ENCODE measurements around the gene NDRG2.

NDRG2 gene

DNA sequence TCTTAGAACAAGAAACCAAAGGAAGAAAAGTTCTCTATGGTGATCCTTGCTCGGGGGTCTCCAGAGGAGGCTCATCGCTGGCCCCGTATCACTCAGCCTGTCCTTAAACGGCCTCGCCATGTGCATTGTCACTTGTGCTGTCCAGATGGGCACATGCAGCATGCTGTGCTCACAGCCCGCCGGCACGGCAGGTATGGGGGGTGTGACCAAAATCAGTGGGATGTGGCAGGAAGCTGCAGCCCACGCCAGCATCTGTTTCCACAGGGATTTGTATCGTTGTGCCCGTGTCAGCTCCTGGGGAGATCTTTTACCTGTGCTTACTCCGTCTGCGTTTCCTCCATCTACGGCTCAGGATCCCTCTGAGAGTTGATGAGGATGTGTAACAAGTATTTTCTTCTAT lies 28.3 kb downstream of the NDRG2 start:
- H3K4me2 ChIP-seq (ENCODE audit: low read length): no peak overlapping the region
- H3K9me3 ChIP-seq (ENCODE audit: control insufficient read depth, low read length): no peaks in the 10 kb centered on the region
- no peaks in the 10 kb centered on the region for H3K36me3 ChIP-seq (ENCODE audit: control insufficient read depth, insufficient read depth, low read length)
- no peaks in the 10 kb centered on the region for H3K27me3 ChIP-seq (ENCODE audit: control insufficient read depth, insufficient read depth, low read length)
- no peak overlapping the region for H3K27ac ChIP-seq
- H3K9ac ChIP-seq: no peak overlapping the region
- no peak overlapping the region for H3K4me3 ChIP-seq (ENCODE audit: low read depth, low read length)
- peaks cover 2% of the 10 kb centered on the region for H3K79me2 ChIP-seq
- no peak overlapping the region for H2AFZ ChIP-seq
- H3K4me1 ChIP-seq: peaks cover 28% of the 10 kb centered on the region
- TF ChIP-seq, protein P1, sequence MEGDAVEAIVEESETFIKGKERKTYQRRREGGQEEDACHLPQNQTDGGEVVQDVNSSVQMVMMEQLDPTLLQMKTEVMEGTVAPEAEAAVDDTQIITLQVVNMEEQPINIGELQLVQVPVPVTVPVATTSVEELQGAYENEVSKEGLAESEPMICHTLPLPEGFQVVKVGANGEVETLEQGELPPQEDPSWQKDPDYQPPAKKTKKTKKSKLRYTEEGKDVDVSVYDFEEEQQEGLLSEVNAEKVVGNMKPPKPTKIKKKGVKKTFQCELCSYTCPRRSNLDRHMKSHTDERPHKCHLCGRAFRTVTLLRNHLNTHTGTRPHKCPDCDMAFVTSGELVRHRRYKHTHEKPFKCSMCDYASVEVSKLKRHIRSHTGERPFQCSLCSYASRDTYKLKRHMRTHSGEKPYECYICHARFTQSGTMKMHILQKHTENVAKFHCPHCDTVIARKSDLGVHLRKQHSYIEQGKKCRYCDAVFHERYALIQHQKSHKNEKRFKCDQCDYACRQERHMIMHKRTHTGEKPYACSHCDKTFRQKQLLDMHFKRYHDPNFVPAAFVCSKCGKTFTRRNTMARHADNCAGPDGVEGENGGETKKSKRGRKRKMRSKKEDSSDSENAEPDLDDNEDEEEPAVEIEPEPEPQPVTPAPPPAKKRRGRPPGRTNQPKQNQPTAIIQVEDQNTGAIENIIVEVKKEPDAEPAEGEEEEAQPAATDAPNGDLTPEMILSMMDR (IDR thresholded peaks at IDR 0.05): no peak

DNA sequence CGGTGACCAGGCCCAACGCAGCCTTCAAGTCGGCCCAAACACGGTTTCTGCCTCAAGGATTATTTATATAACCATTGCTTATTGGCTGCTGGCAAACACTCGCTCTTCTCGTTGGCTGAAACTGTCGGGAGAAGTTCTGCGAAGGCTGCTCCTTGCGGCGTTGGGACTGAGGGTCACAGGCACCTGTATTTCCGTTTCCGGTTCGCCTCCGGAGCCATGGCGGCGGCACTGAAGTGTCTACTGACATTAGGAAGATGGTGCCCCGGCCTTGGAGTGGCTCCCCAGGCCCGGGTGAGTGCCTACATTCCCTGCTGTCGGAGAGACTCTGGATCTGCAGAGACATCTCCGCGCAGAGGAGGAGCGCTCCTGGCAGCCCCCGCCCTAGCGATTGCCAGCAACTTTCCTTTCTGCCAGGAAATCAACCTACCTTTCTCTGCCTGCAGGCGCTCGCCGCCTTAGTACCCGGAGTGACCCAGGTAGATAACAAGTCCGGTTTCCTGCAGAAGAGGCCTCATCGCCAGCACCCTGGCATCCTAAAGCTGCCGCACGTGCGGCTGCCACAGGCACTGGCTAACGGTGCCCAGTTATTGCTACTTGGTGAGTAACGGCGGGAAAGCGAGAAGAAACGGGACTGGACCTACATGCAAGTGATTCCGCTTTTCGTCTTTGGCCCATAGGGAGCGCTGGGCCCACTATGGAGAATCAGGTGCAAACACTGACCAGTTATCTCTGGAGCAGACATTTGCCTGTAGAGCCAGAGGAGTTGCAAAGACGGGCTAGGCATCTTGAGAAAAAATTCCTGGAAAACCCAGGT lies 34.9 kb downstream of the NDRG2 start, which contains the start of gene METTL17:
METTL17 (plus strand) TSS at position 194 of the 814 bp plus-strand sequence; CDS start at position 217, 23 bp downstream.
- no peaks in the 10 kb centered on the region for H3K9me3 ChIP-seq (ENCODE audit: control insufficient read depth, low read length)
- peak within 1 kb of the TSS; percentile 95 for H3K4me3 ChIP-seq (ENCODE audit: low read depth, low read length)
- TF ChIP-seq, protein P1 (IDR thresholded peaks at IDR 0.05): peak; percentile 46
- peaks cover 13% of the 10 kb centered on the region for H3K4me1 ChIP-seq
- H3K79me2 ChIP-seq: peaks cover 2% of the 10 kb centered on the region
- peak within 1 kb of the TSS; percentile 93 for H3K4me2 ChIP-seq (ENCODE audit: low read length)
- no peaks in the 10 kb centered on the region for H3K36me3 ChIP-seq (ENCODE audit: control insufficient read depth, insufficient read depth, low read length)
- peak within 1 kb of the TSS; percentile 79 for H3K27ac ChIP-seq
- no peaks in the 10 kb centered on the region for H3K27me3 ChIP-seq (ENCODE audit: control insufficient read depth, insufficient read depth, low read length)
- H3K9ac ChIP-seq: peak within 1 kb of the TSS; percentile 57
- H2AFZ ChIP-seq: peak within 1 kb of the TSS; percentile 91

DNA sequence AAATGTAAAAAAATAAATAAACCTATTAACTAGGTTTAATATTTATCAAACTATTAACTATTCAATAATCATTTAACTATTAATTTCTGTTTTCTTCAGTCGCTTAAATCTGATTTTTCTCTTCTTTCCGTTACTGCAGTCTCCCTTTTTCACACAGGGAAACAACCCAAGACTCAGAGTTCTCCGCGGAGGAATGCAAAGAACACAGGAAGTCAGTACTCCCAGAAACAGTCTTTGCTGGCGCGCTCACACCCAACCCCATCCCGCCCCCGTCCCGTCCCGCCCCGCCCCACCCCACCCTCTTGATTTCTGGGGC lies 35.4 kb downstream of the NDRG2 start:
- TF ChIP-seq, protein P1 (IDR thresholded peaks at IDR 0.05): no peak
- peaks cover 2% of the 10 kb centered on the region for H3K79me2 ChIP-seq
- no peaks in the 10 kb centered on the region for H3K36me3 ChIP-seq (ENCODE audit: control insufficient read depth, insufficient read depth, low read length)
- H3K4me2 ChIP-seq (ENCODE audit: low read length): peak overlapping the region; percentile 16
- peak overlapping the region; percentile 62 for H2AFZ ChIP-seq
- H3K4me3 ChIP-seq (ENCODE audit: low read depth, low read length): no peak overlapping the region
- H3K27me3 ChIP-seq (ENCODE audit: control insufficient read depth, insufficient read depth, low read length): no peaks in the 10 kb centered on the region
- H3K9me3 ChIP-seq (ENCODE audit: control insufficient read depth, low read length): no peaks in the 10 kb centered on the region
- no peak overlapping the region for H3K9ac ChIP-seq
- H3K4me1 ChIP-seq: peaks cover 13% of the 10 kb centered on the region
- peak overlapping the region; percentile 17 for H3K27ac ChIP-seq

DNA sequence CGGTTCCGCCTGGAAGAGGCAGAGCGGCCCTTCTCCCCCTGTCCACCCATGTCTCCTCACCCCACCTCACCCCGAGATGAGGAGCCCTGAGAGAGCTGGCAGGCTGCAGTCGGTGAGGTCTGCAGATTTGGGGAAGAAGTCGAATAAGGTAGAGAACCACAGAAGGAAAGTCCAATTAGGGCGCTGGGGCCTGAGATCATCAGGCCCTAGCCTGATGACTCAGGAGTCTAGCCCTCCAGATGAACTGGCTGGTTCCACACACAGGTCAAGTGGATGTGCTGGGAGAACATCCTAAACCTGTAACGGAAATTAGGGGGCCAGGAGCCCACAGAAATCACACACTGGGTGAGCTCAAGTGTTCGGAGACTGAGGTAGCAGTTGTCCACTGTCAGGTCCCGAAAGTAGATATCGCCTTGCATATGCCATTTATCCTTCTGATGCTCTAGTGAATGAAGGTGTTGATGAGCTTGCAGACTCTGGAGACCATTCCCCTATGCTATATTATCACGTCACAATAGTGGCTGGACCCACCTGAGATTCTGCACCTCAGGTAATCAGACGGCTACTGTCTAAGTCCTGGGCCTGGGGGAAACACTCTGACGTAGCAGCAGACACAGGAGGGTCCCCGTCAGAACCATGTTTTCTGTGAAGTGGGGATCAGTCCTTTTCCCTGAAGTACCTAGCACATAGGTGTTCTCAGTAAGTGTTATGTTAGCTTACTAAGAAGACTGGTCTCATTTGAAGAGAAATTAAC lies 36.0 kb downstream of the NDRG2 start:
- Histone ChIP-seq H3K4me3 (ENCODE audit: low read depth, low read length) (no peak overlapping the region), H3K9me3 (ENCODE audit: control insufficient read depth, low read length) (no peaks in the 10 kb centered on the region), H2AFZ (peak overlapping the region; percentile 62), H3K4me2 (ENCODE audit: low read length) (peak overlapping the region; percentile 16), H3K79me2 (peaks cover 2% of the 10 kb centered on the region), H3K27ac (peak overlapping the region; percentile 17), H3K9ac (no peak overlapping the region), H3K27me3 (ENCODE audit: control insufficient read depth, insufficient read depth, low read length) (no peaks in the 10 kb centered on the region), H3K4me1 (peaks cover 13% of the 10 kb centered on the region), H3K36me3 (ENCODE audit: control insufficient read depth, insufficient read depth, low read length) (no peaks in the 10 kb centered on the region)
- TF ChIP-seq, protein P1 (IDR thresholded peaks at IDR 0.05): no peak

All from parathyroid adenoma (tissue), 2 donors.